K562 (cell line): ENCODE data around the gene CYB5R3. TPM values are rescaled to one million over a fixed set of nuclear protein-coding genes. Genes with fewer than 3 reads are reported as not detected.

Experiments
- ATAC-seq: fragments of 200-7000 bp; cut with Tn5 transposase; 3 replicates; pipeline ENCODE4 v1.9.1; 2020; ENCODE audit warnings: moderate library complexity
- BruUV-seq: library from RNA; stranded (reverse); fragments of 400-500 nt; replicated peaks from 2 replicates; lab custom pipeline; 2021; lab: Mats Ljungman, UMichigan
- CTCF ChIA-PET: fragments of 300-600 bp; formaldehyde crosslinking; extraction: SDS; loops from one replicate; lab custom pipeline; 2021; ENCODE audit warnings: low intra/inter-chr PET ratio; lab: Yijun Ruan, JAX
- POLR2A ChIA-PET: fragments of 300-600, 350-650 bp; sonication (Branson Sonifier 250); formaldehyde crosslinking; extraction: SDS; loops from one replicate; lab custom pipeline; 2021; ENCODE audit warnings: antibody characterized with exemption, inconsistent platforms; lab: Yijun Ruan, JAX
- DNase-seq, 4 experiments: peaks; one replicate each; pipeline versions ENCODE4 v3.0.0 to v3.0.0-alpha.2; 2011 to 2018; ENCODE audit warnings: low spot score in 3 of 4, mixed read lengths in 3 of 4; ENCODE audit errors: extremely low read depth in 1 of 4
- FAIRE-seq: peaks from 2 replicates; lab custom pipeline; 2011; peaks lifted over from hg19 to GRCh38; lab: Jason Lieb, UNC
- H2AFZ ChIP-seq: 2 replicates; pipeline ENCODE4 v1.6.0; 2011; ENCODE audit warnings: low read depth, low read length, control low read depth, inconsistent platforms
- H3K27ac ChIP-seq: fragments of 200-600 bp; 3 replicates; pipeline ENCODE4 v1.8.0; 2011; ENCODE audit warnings: low read depth, mild to moderate bottlenecking, control low read depth, inconsistent platforms, low read length, moderate library complexity, mixed read lengths; ENCODE audit errors: extremely low read depth
- H3K27me3 ChIP-seq, 2 experiments: fragments of 300-600 bp in 1 of 2; 2 replicates in 1 of 2; 3 replicates in 1 of 2; pipeline versions ENCODE4 v1.6.0 to v1.8.0; 2011; ENCODE audit warnings: inconsistent platforms in 2 of 2, low read length in 2 of 2, mild to moderate bottlenecking in 1 of 2, mixed read lengths in 1 of 2, moderate library complexity in 1 of 2; ENCODE audit not compliant: control insufficient read depth in 2 of 2, insufficient read depth in 2 of 2
- H3K36me3 ChIP-seq: fragments of 300-600 bp; 3 replicates; pipeline ENCODE4 v1.8.0; 2011; ENCODE audit warnings: mild to moderate bottlenecking, low read length, inconsistent platforms; ENCODE audit not compliant: control insufficient read depth, insufficient read depth
- H3K4me1 ChIP-seq, 2 experiments: fragments of 200-600 bp in 1 of 2; replicated peaks in 1 of 2; 2 replicates in 1 of 2; 3 replicates in 1 of 2; pipeline versions ENCODE4 v1.5.1 to v1.8.0; 2011; ENCODE audit warnings: inconsistent platforms in 2 of 2, low read length in 2 of 2, mild to moderate bottlenecking in 1 of 2, mixed read lengths in 1 of 2, moderate library complexity in 1 of 2; ENCODE audit not compliant: control insufficient read depth in 2 of 2, insufficient read depth in 2 of 2
- H3K4me2 ChIP-seq: 2 replicates; pipeline ENCODE4 v1.6.1; 2011; ENCODE audit warnings: low read length, control low read depth, inconsistent platforms, mixed read lengths; ENCODE audit not compliant: insufficient read depth
- H3K4me3 ChIP-seq: fragments of 200-600 bp; sonication (generic), shearing (Covaris generic); 2 replicates; pipeline ENCODE4 v1.5.1; 2016; ENCODE audit warnings: control low read depth, inconsistent platforms
- H3K79me2 ChIP-seq: fragments of 200-600 bp; 3 replicates; pipeline ENCODE4 v1.8.0; 2011; ENCODE audit warnings: low read length, inconsistent platforms; ENCODE audit not compliant: control insufficient read depth, insufficient read depth
- H3K9ac ChIP-seq, 2 experiments: 2 replicates each; pipeline versions ENCODE4 v1.6.0 to v1.6.1; 2011; ENCODE audit warnings: low read depth in 2 of 2, low read length in 2 of 2, control low read depth in 1 of 2, inconsistent platforms in 1 of 2, mild to moderate bottlenecking in 1 of 2, mixed read lengths in 1 of 2; ENCODE audit not compliant: insufficient read depth in 1 of 2
- H3K9me1 ChIP-seq: one replicate; pipeline ENCODE4 v1.6.0; 2011; ENCODE audit warnings: inconsistent platforms, mild to moderate bottlenecking, low read length, moderate library complexity; ENCODE audit not compliant: control insufficient read depth, insufficient read depth
- H3K9me3 ChIP-seq: replicated peaks from 2 replicates; pipeline ENCODE4 v1.5.1; 2011; ENCODE audit warnings: low read depth, low read length, inconsistent platforms; ENCODE audit not compliant: control insufficient read depth, insufficient read depth
- H4K20me1 ChIP-seq: replicated peaks from 2 replicates; pipeline ENCODE4 v1.6.1; 2011; ENCODE audit warnings: low read length, inconsistent platforms, mixed read lengths; ENCODE audit not compliant: control insufficient read depth, insufficient read depth
- CREBBP ChIP-seq: IDR thresholded peaks from one replicate; pipeline ENCODE4 v1.6.1; 2012; ENCODE audit warnings: low read depth, mild to moderate bottlenecking, control low read depth, inconsistent platforms, low read length
- POLR2AphosphoS5 ChIP-seq: IDR thresholded peaks from 2 replicates; pipeline ENCODE4 v1.6.1; 2011; ENCODE audit warnings: mild to moderate bottlenecking, low read depth, low read length, moderate library complexity; ENCODE audit not compliant: control insufficient read depth, insufficient read depth
- SIN3A ChIP-seq, 2 experiments: fragments of 150-350 bp in 1 of 2; IDR thresholded peaks; 2 replicates each; pipeline ENCODE4 v1.6.1; 2011 to 2016; ENCODE audit warnings: borderline replicate concordance in 2 of 2, low read depth in 2 of 2, low read length in 2 of 2, mild to moderate bottlenecking in 2 of 2, moderate library complexity in 2 of 2; ENCODE audit not compliant: control insufficient read depth in 1 of 2
- ZC3H8 ChIP-seq: fragments of 450-650 bp; IDR thresholded peaks from 2 replicates; pipeline ENCODE4 v1.6.1; 2017
- ZNF75A ChIP-seq: fragments of 450-650 bp; formaldehyde crosslinking; IDR thresholded peaks from 2 replicates; pipeline ENCODE4 v1.4.0; 2020; ENCODE audit warnings: mild to moderate bottlenecking
- ZNF79 ChIP-seq: fragments of 250-450 bp; sonication (Bioruptor Pico); IDR thresholded peaks from 2 replicates; pipeline ENCODE4 v1.4.0; 2020; ENCODE audit warnings: low read depth, mild to moderate bottlenecking, moderate library complexity
- WGBS: fragments of 100-300 bp; shearing (Covaris generic); methylation state at CpG from one replicate; pipeline ENCODE4 v1.1.6; 2016; ENCODE audit warnings: low coverage, mixed read lengths; ENCODE audit not compliant: insufficient coverage; ENCODE audit errors: missing lambda C conversion rate; 5-methylcytosine and 5-hydroxymethylcytosine counted together
- in situ Hi-C: fragments of 300-500 bp; cut with MboI; formaldehyde crosslinking; loops from 4 replicates; pipeline ENCODE4 v1.15.0; 2018; ENCODE audit warnings: inconsistent platforms, mixed read lengths
- intact Hi-C: fragments of 100-400 bp; cut with micrococcal nuclease; formaldehyde crosslinking; loops from 2 replicates; pipeline ENCODE4 v1.14.2; 2022
- polyA plus RNA-seq, 8 experiments: library from polyadenylated mRNA; depleted of rRNA in 4 of 8; stranded (reverse) in 5 of 8; unstranded in 3 of 8; fragments of >200 nt; fragmentation: Nextera tagmentation in 2 of 8; fragmentation: Illumina TruSeq in 1 of 8; extraction: Ambion mirVana in 2 of 8; extraction: Trizol in 1 of 8; gene quantifications; 2 replicates each; pipeline versions ENCODE4 v1.2.1 to v1.2.3, GENCODE V29; 2011 to 2014; ENCODE audit warnings: inconsistent platforms in 1 of 8, missing spikeins in 1 of 8
- total RNA-seq, 7 experiments: library from RNA; depleted of rRNA in 6 of 7; stranded (reverse); fragments of >200 nt in 6 of 7; fragmentation: Illumina TruSeq in 2 of 7; extraction: Trizol in 2 of 7; gene quantifications; 2 replicates each; pipeline versions ENCODE4 v1.2.1 to v1.2.3, GENCODE V29; 2011 to 2021; ENCODE audit warnings: low replicate concordance in 1 of 7
- TF ChIP-seq, protein P1 (sequence below), 2 experiments: fragments of 450-650 bp; IDR thresholded peaks; 2 replicates each; pipeline ENCODE4 v1.6.1; 2016
- TF ChIP-seq, protein P2 (sequence below): fragments of 250-450 bp; sonication (Bioruptor Pico); IDR thresholded peaks from 2 replicates; pipeline ENCODE4 v1.4.0; 2020; ENCODE audit warnings: mild to moderate bottlenecking, moderate library complexity

Gene CYB5R3
- total and polyA plus RNA-seq, 9 of the 15 experiments (the other 6 are each of a cell fraction or from before 2014, with no cell fraction given): 1.4 to 66.8 (median 23.4) TPM

DNA sequence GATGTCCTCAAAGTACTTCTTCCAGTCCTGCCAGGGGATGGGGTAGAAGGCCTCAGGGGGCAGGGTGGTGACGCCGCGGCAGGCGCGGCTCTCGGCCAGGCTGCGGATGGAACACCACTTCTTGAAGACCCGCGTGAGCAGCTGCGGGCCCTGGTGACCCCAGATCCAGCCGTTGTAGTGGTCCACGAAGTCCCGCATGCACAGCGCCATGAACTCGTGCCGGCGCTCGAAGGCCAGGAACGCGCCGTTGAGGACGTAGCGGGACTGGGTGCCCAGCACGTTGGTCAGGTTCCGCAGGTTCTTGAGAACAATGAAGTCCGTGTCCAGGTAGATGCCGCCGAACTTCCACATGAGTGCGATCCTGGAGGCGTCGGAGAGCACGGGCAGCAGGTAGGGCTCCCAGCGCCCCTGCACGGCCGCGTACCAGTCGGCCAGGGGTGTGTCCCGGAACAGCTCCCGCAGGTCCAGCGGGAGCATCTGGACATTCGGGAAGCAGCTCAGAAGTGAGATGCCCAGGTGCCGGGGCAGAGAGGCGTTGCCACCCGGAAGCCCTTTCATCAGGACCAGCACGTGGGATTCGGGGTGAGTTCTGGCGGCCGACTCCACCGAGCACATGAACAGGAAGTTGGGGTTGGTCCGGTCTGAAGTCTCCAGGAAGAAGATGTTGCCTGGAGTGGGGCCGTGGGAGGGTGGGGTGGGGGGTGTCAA is 44.0 kb upstream of the CYB5R3 start:
- CTCF ChIA-PET: no interaction called here
- intact Hi-C loops: loop anchor here (10.0 kb wide), 1 partner anchor 68 kb away; no protein-coding TSS in a partner anchor
- Histone ChIP-seq H3K4me3 (no peak overlapping the region), H3K4me2 (no peak overlapping the region), H3K4me1 (peaks cover 7 to 25% of the 10 kb centered on the region in 2 experiments; a peak in 3 of 5 replicates), H4K20me1 (no peaks in the 10 kb centered on the region), H2AFZ (no peak overlapping the region), H3K27me3 (peaks cover 0 to 24% of the 10 kb centered on the region in 2 experiments; a peak in 1 of 5 replicates), H3K36me3 (no peaks in the 10 kb centered on the region), H3K9me3 (no peaks in the 10 kb centered on the region), H3K79me2 (no peaks in the 10 kb centered on the region), H3K27ac (no peak overlapping the region), H3K9me1 (no peaks in the 10 kb centered on the region), H3K9ac (no peak overlapping the region)
- FAIRE-seq: no peak
- WGBS: 56% methylated on average over 40 of the region's 51 CpGs
- ATAC-seq: no peak
- BruUV-seq: no TSS peak
- DNase-seq: no peak
- POLR2A ChIA-PET: no interaction called here
- no peak for TF ChIP-seq SIN3A (IDR thresholded peaks at IDR 0.05; ENCODE audit: borderline replicate concordance in 2 of 2, control insufficient read depth in 1 of 2, low read depth in 2 of 2, low read length in 2 of 2)
- TF ChIP-seq, protein P1, sequence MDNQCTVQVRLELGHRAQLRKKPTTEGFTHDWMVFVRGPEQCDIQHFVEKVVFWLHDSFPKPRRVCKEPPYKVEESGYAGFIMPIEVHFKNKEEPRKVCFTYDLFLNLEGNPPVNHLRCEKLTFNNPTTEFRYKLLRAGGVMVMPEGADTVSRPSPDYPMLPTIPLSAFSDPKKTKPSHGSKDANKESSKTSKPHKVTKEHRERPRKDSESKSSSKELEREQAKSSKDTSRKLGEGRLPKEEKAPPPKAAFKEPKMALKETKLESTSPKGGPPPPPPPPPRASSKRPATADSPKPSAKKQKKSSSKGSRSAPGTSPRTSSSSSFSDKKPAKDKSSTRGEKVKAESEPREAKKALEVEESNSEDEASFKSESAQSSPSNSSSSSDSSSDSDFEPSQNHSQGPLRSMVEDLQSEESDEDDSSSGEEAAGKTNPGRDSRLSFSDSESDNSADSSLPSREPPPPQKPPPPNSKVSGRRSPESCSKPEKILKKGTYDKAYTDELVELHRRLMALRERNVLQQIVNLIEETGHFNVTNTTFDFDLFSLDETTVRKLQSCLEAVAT (IDR thresholded peaks at IDR 0.05): no peak
- TF ChIP-seq, protein P2, sequence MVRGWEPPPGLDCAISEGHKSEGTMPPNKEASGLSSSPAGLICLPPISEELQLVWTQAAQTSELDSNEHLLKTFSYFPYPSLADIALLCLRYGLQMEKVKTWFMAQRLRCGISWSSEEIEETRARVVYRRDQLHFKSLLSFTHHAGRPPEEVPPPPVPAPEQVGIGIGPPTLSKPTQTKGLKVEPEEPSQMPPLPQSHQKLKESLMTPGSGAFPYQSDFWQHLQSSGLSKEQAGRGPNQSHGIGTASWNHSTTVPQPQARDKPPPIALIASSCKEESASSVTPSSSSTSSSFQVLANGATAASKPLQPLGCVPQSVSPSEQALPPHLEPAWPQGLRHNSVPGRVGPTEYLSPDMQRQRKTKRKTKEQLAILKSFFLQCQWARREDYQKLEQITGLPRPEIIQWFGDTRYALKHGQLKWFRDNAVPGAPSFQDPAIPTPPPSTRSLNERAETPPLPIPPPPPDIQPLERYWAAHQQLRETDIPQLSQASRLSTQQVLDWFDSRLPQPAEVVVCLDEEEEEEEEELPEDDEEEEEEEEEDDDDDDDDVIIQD (CRISPR knock-in tag): no peak
- no peak for TF ChIP-seq ZNF79
- no peak for TF ChIP-seq POLR2AphosphoS5
- TF ChIP-seq ZC3H8: no peak
- TF ChIP-seq CREBBP: no peak
- no peak for TF ChIP-seq ZNF75A (CRISPR knock-in tag)
- in situ Hi-C loops: no loop called here
